H9 (cell line): Measurements from ENCODE around the gene PSMB7. TPM values are rescaled to one million over a fixed set of nuclear protein-coding genes. Genes with fewer than 3 reads are reported as not detected.

Source experiments
- DNase-seq: peaks from one replicate; pipeline ENCODE4 v3.0.0-alpha.2; 2017
- H2AFZ ChIP-seq: one replicate; pipeline ENCODE4 v1.6.1; 2013; ENCODE audit warnings: mild to moderate bottlenecking, low read length, control low read depth, moderate library complexity
- H2AK5ac ChIP-seq: 2 replicates; pipeline ENCODE4 v1.6.1; 2013; ENCODE audit warnings: low read length, control low read depth, mixed read lengths; ENCODE audit not compliant: insufficient read length
- H2BK120ac ChIP-seq: one replicate; pipeline ENCODE4 v1.6.1; 2013; ENCODE audit warnings: low read depth, mild to moderate bottlenecking, low read length, control low read depth, inconsistent platforms; ENCODE audit not compliant: poor library complexity, severe bottlenecking
- H2BK12ac ChIP-seq: 2 replicates; pipeline ENCODE4 v1.6.1; 2013; ENCODE audit warnings: low read length, control low read depth, mixed read lengths, low read depth; ENCODE audit not compliant: insufficient read length
- H2BK15ac ChIP-seq: 2 replicates; pipeline ENCODE4 v1.6.1; 2013; ENCODE audit warnings: low read depth, low read length, control low read depth
- H2BK20ac ChIP-seq: one replicate; pipeline ENCODE4 v1.6.1; 2013; ENCODE audit warnings: low read depth, mild to moderate bottlenecking, low read length, control low read depth, inconsistent platforms; ENCODE audit not compliant: poor library complexity, severe bottlenecking
- H2BK5ac ChIP-seq: 2 replicates; pipeline ENCODE4 v1.6.1; 2013; ENCODE audit warnings: low read length, control low read depth, mixed read lengths; ENCODE audit not compliant: insufficient read length
- H3K14ac ChIP-seq: 2 replicates; pipeline ENCODE4 v1.6.1; 2013; ENCODE audit warnings: low read length, control low read depth; ENCODE audit not compliant: insufficient read depth
- H3K18ac ChIP-seq: 2 replicates; pipeline ENCODE4 v1.6.1; 2013; ENCODE audit warnings: low read depth, mild to moderate bottlenecking, mixed read lengths, low read length, control low read depth; ENCODE audit not compliant: insufficient read length
- H3K23ac ChIP-seq: 2 replicates; pipeline ENCODE4 v1.6.1; 2013; ENCODE audit warnings: low read length, control low read depth, mixed read lengths, low read depth; ENCODE audit not compliant: insufficient read length
- H3K23me2 ChIP-seq: 2 replicates; pipeline ENCODE4 v1.6.1; 2013; ENCODE audit warnings: low read depth, mild to moderate bottlenecking, mixed read lengths, low read length, control low read depth; ENCODE audit not compliant: insufficient read length, poor library complexity, severe bottlenecking
- H3K27ac ChIP-seq: 2 replicates; pipeline ENCODE4 v1.5.1; 2013; ENCODE audit warnings: low read length, control low read depth, mixed read lengths, low read depth; ENCODE audit not compliant: insufficient read length
- H3K27me3 ChIP-seq: 2 replicates; pipeline ENCODE4 v1.6.1; 2013; ENCODE audit warnings: low read length, control low read depth, inconsistent platforms; ENCODE audit not compliant: insufficient read depth
- H3K4ac ChIP-seq: 2 replicates; pipeline ENCODE4 v1.6.1; 2013; ENCODE audit warnings: low read depth, mild to moderate bottlenecking, control low read depth, inconsistent platforms, low read length, moderate library complexity
- H3K4me1 ChIP-seq: 2 replicates; pipeline ENCODE4 v1.6.1; 2013; ENCODE audit warnings: low read length, control low read depth, inconsistent platforms; ENCODE audit not compliant: insufficient read depth
- H3K4me2 ChIP-seq: 2 replicates; pipeline ENCODE4 v1.6.1; 2013; ENCODE audit warnings: low read length, control low read depth, mixed read lengths; ENCODE audit not compliant: insufficient read length, insufficient read depth
- H3K56ac ChIP-seq: 2 replicates; pipeline ENCODE4 v1.6.1; 2013; ENCODE audit warnings: low read depth, mild to moderate bottlenecking, mixed read lengths, low read length, control low read depth; ENCODE audit not compliant: insufficient read length
- H3K79me1 ChIP-seq: 2 replicates; pipeline ENCODE4 v1.6.1; 2013; ENCODE audit warnings: low read depth, mild to moderate bottlenecking, moderate library complexity, low read length, control low read depth, inconsistent platforms; ENCODE audit not compliant: insufficient read depth, poor library complexity, severe bottlenecking
- H3K79me2 ChIP-seq: 2 replicates; pipeline ENCODE4 v1.6.1; 2013; ENCODE audit warnings: low read length, control low read depth, inconsistent platforms; ENCODE audit not compliant: insufficient read depth
- H3K9ac ChIP-seq: 2 replicates; pipeline ENCODE4 v1.6.1; 2013; ENCODE audit warnings: low read length, control low read depth, mixed read lengths; ENCODE audit not compliant: insufficient read length; ENCODE audit errors: extremely low read depth
- H3K9me3 ChIP-seq: one replicate; pipeline ENCODE4 v1.6.1; 2013; ENCODE audit warnings: low read depth, low read length, inconsistent platforms; ENCODE audit not compliant: control insufficient read depth
- H3T11ph ChIP-seq: one replicate; pipeline ENCODE4 v1.6.1; 2013; ENCODE audit warnings: mild to moderate bottlenecking, low read length, control low read depth, inconsistent platforms
- H4K20me1 ChIP-seq: one replicate; pipeline ENCODE4 v1.6.1; 2013; ENCODE audit not compliant: control insufficient read depth, insufficient read length, insufficient read depth
- H4K5ac ChIP-seq: 2 replicates; pipeline ENCODE4 v1.6.1; 2013; ENCODE audit warnings: low read depth, mild to moderate bottlenecking, mixed read lengths, low read length, control low read depth; ENCODE audit not compliant: insufficient read length
- H4K8ac ChIP-seq: replicated peaks from 2 replicates; pipeline ENCODE4 v1.6.1; 2013; ENCODE audit warnings: low read length, control low read depth, mixed read lengths, low read depth; ENCODE audit not compliant: insufficient read length
- H4K91ac ChIP-seq: 2 replicates; pipeline ENCODE4 v1.6.1; 2013; ENCODE audit warnings: low read depth, mild to moderate bottlenecking, moderate library complexity, mixed read lengths, low read length, control low read depth; ENCODE audit not compliant: insufficient read length
- H3K27ac Mint-ChIP-seq, 3 experiments: 2 replicates in 2 of 3; 3 replicates in 1 of 3; pipeline ENCODE4 v1.8.0; 2020 to 2021; ENCODE audit warnings: mixed read lengths in 3 of 3, mild to moderate bottlenecking in 1 of 3, moderate library complexity in 1 of 3
- H3K27me3 Mint-ChIP-seq: 2 replicates; pipeline ENCODE4 v1.8.0; 2021; ENCODE audit warnings: low read depth, mild to moderate bottlenecking, moderate library complexity, mixed read lengths
- H3K36me3 Mint-ChIP-seq, 3 experiments: 2 replicates in 2 of 3; 3 replicates in 1 of 3; pipeline ENCODE4 v1.8.0; 2020 to 2021; ENCODE audit warnings: low read depth in 3 of 3, mixed read lengths in 3 of 3; ENCODE audit not compliant: insufficient read depth in 1 of 3
- H3K4me1 Mint-ChIP-seq, 2 experiments: 2 replicates each; pipeline ENCODE4 v1.8.0; 2020; ENCODE audit warnings: mixed read lengths in 2 of 2
- H3K4me3 Mint-ChIP-seq, 2 experiments: 2 replicates in 1 of 2; 3 replicates in 1 of 2; pipeline ENCODE4 v1.8.0; 2020 to 2021; ENCODE audit warnings: mild to moderate bottlenecking in 2 of 2, mixed read lengths in 2 of 2, moderate library complexity in 1 of 2
- H3K9me3 Mint-ChIP-seq, 2 experiments: 2 replicates in 1 of 2; 3 replicates in 1 of 2; pipeline ENCODE4 v1.8.0; 2020; ENCODE audit warnings: mild to moderate bottlenecking in 2 of 2, mixed read lengths in 2 of 2, moderate library complexity in 1 of 2
- CTCF ChIP-seq: fragments of 200-600 bp; sonication (generic); conservative IDR thresholded peaks from 3 replicates; pipeline ENCODE4 v1.8.0; 2021; ENCODE audit warnings: antibody characterized with exemption, mild to moderate bottlenecking
- WGBS: extraction: QIAGEN DNeasy Blood & Tissue Kit; methylation state at CpG from one replicate; pipeline ENCODE4 v1.1.7; 2013; ENCODE audit warnings: missing lambda C conversion rate, low lambda C conversion rate, mixed read lengths; ENCODE audit not compliant: insufficient read length; ENCODE audit errors: extremely low coverage; 5-methylcytosine and 5-hydroxymethylcytosine counted together
- total RNA-seq: library from RNA; stranded (reverse); gene quantifications from 2 replicates; pipeline ENCODE4 v1.2.1, GENCODE V29; 2021

The PSMB7 gene
- total RNA-seq, 1 experiment from 2014 or later: 209 TPM

- H3K27me3 ChIP-seq: no peaks in the 10 kb centered on the region
Measured at GRCh38 chr9:124423155-124423554, 7.9 kb upstream of the PSMB7 start.

More at GRCh38 chr9:124423155-124423554, 7.9 kb upstream of the PSMB7 start:
- no peak for TF ChIP-seq CTCF
- no peak overlapping the region for H3K4me2 ChIP-seq
- peaks cover 13% of the 10 kb centered on the region for H3K27me3 Mint-ChIP-seq
- H3K4me1 ChIP-seq: no peaks in the 10 kb centered on the region
- no peaks in the 10 kb centered on the region for H3K79me2 ChIP-seq
- H3K56ac ChIP-seq: no peak overlapping the region
- no peak overlapping the region for H2AFZ ChIP-seq
- H2BK5ac ChIP-seq: no peak overlapping the region
- no peak overlapping the region for H3T11ph ChIP-seq
- no peak overlapping the region for H4K5ac ChIP-seq
- H3K23ac ChIP-seq: no peak overlapping the region
- no peak overlapping the region for H2BK12ac ChIP-seq
- H2BK120ac ChIP-seq: no peak overlapping the region
- no peaks in the 10 kb centered on the region for H3K9me3 ChIP-seq
- H3K23me2 ChIP-seq: no peaks in the 10 kb centered on the region
- no peak overlapping the region for H3K27ac ChIP-seq
- no peak overlapping the region for H3K27ac Mint-ChIP-seq
- H3K9me3 Mint-ChIP-seq: peaks cover 0 to 2% of the 10 kb centered on the region in 2 experiments; a peak in 1 of 5 replicates
- no peak overlapping the region for H3K9ac ChIP-seq
- peaks cover 4 to 12% of the 10 kb centered on the region in 2 experiments for H3K4me1 Mint-ChIP-seq
- no peaks in the 10 kb centered on the region for H3K36me3 Mint-ChIP-seq
- no peak overlapping the region for H3K14ac ChIP-seq
- H4K20me1 ChIP-seq: no peaks in the 10 kb centered on the region
- H2AK5ac ChIP-seq: no peak overlapping the region
- no CpG with 5 or more reads among the region's 5 CpGs for WGBS
- H2BK20ac ChIP-seq: no peak overlapping the region
- H3K4ac ChIP-seq: no peak overlapping the region
- H4K91ac ChIP-seq: no peak overlapping the region
- no peaks in the 10 kb centered on the region for H3K79me1 ChIP-seq
- DNase-seq: no peak
- H4K8ac ChIP-seq: no peak overlapping the region
- no peak overlapping the region for H3K18ac ChIP-seq
- no peak overlapping the region for H3K4me3 Mint-ChIP-seq
- H2BK15ac ChIP-seq: no peak overlapping the region
